Skeletal muscle tissue (tissue), 4 donors: ENCODE data around the gene PIGQ. TPM values are rescaled to one million over a fixed set of nuclear protein-coding genes. Genes with fewer than 3 reads are reported as not detected.
A peak's percentile ranks its signal among the peaks of the same experiment; 100 is the strongest.

Source experiments
- H3K27ac ChIP-seq: one replicate; pipeline ENCODE4 v1.7.0; 2013; ENCODE audit warnings: mild to moderate bottlenecking, low read depth, low read length, inconsistent platforms
- H3K27me3 ChIP-seq, 3 donors: one replicate each; pipeline ENCODE4 v1.7.0; 2013; ENCODE audit warnings: low read length in 3 of 3; ENCODE audit not compliant: control insufficient read depth in 3 of 3, insufficient read depth in 3 of 3
- H3K36me3 ChIP-seq, 3 donors: one replicate each; pipeline ENCODE4 v1.7.0; 2013; ENCODE audit warnings: low read length in 3 of 3; ENCODE audit not compliant: control insufficient read depth in 3 of 3, insufficient read depth in 3 of 3
- H3K4me1 ChIP-seq, 3 donors: one replicate each; pipeline ENCODE4 v1.7.0; 2013; ENCODE audit warnings: low read length in 3 of 3, mild to moderate bottlenecking in 3 of 3; ENCODE audit not compliant: control insufficient read depth in 3 of 3, insufficient read depth in 3 of 3
- H3K4me3 ChIP-seq, 3 donors: one replicate each; pipeline ENCODE4 v1.7.0; 2013; ENCODE audit warnings: low read length in 3 of 3
- H3K9ac ChIP-seq, 3 donors: one replicate each; pipeline ENCODE4 v1.7.0; 2013; ENCODE audit warnings: low read length in 3 of 3, mild to moderate bottlenecking in 3 of 3, moderate library complexity in 2 of 3, low read depth in 1 of 3
- H3K9me3 ChIP-seq, 3 donors: one replicate each; pipeline ENCODE4 v1.7.0; 2013; ENCODE audit warnings: low read length in 3 of 3; ENCODE audit not compliant: control insufficient read depth in 3 of 3
- total RNA-seq: library from RNA; depleted of rRNA; stranded (reverse); fragments of >200 nt; gene quantifications from one replicate; pipeline ENCODE4 v1.2.3, GENCODE V29; 2014
- donor health status: Osteomylitis.

Gene PIGQ
- total RNA-seq, result 11.0 TPM

DNA sequence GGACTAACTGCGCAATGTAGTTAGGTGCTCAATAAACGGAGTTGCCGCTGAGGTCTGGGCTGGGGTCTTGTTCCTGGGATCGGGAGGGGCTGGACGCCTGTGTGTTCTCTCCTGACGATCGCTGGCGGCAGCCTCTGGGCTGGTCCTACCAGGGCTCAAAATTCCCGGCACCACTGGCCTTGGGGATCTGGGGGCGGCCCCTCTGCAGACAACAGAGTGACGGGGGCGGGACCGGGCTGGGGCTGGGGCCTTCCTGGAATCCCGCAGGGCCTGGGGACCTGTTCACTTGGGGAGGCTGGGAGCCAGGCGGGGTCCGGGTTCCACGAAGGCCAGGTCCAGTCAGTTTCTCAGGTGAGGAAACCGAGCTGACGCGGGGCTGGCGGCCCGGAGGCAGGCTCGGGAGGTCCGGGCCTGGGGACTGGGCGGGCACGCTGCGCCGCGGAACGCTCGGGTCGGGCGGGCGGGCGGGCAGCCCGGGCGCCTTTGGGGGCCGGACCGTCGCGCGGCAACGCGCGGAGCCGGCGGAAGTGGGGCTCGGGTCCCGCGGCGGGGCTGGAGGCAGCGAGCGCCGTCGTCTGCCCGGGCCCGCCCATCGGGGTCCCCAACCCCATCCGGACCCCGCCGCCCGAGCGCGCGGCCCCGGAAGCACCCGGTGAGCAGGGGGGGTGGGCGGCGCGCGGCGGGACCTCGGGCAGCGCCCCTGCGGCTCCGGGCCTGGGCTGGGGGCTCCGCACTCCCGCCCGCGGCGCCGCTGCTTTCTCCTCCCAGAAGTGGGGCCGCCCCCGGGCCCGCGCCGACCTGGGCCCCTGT, at the start of gene PIGQ:
PIGQ (plus strand) TSS at position 524 of the 810 bp plus-strand sequence. CDS start 4,107 bp downstream, outside the sequence.
- Histone ChIP-seq H3K4me3 (peak within 1 kb of the TSS; percentile 78 to 87 (median 79)), H3K4me1 (peaks cover 25 to 38% (median 35%) of the 10 kb centered on the region in 3 donors), H3K9me3 (no peaks in the 10 kb centered on the region), H3K27me3 (no peaks in the 10 kb centered on the region), H3K36me3 (peaks cover 1 to 2% (median 1%) of the 10 kb centered on the region in 3 donors), H3K9ac (peak within 1 kb of the TSS; percentile 82 to 86 (median 83)), H3K27ac (peak within 1 kb of the TSS; percentile 56)

DNA sequence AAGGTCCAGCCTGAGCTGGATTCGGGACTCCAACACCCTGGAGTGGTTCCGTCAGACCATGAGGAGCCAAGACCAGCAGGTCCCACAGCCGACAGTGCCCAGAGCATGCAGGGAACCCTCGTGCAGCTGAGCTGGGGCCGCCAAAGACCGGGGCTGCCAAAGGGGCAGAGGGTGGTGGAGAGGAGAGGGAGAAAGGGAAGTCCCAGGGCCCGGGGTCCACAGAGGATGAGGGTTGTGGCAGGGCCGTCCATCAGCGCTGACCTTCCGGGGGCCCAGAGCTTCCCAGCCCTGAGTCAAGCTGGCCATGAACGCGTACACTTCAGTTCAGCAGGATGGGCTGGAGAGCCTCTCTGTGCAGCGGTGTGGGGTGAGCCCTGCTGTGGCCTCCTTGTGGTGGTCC, 48.9 kb upstream of the PIGQ start:
- Histone ChIP-seq H3K4me1 (peaks cover 14 to 26% (median 18%) of the 10 kb centered on the region in 3 donors), H3K36me3 (peaks cover 30 to 34% (median 32%) of the 10 kb centered on the region in 3 donors), H3K9me3 (no peaks in the 10 kb centered on the region), H3K27me3 (no peaks in the 10 kb centered on the region), H3K4me3 (no peak overlapping the region), H3K27ac (no peak overlapping the region), H3K9ac (no peak overlapping the region)

DNA sequence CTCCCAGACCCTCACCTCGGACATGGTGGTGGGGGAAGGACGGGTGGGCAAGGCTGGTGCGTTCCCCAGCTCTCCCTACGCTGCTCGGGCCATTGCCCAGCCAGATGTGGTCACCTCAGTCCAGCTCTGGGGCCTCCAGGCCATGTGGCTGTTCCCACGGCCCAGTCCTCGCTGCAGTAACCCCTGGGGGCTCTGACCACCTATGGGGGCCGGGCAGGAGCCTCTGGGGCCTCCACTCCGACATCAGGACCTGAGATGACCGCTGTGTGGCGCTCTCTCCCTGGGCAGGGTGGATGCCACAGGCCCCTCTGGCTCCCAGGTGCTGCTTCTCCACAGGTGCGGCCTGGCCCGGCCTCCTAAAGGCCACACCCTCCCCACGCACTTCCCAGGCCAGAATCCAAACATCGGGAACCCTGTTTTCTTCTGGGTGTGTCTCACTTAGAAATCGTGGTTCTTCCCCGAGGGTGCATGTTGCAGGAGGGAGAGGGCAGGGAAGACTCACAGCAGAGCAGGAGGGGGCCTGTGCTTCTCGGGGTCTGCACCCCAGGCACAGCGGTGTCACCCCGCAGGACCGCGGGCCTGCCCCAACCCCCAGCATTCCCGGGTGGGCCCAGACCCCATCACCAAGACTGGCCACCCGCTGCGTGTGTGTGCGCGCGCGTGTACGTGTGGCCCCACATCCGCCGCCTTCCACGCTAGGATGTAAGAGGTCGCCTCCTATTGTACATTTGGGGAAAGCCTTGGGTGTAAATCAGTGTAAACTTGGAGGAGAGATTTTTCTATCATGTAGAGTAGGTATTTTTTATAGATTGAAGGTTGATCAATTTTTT, 48.2 kb upstream of the PIGQ start:
- Histone ChIP-seq H3K9me3 (no peaks in the 10 kb centered on the region), H3K4me3 (no peak overlapping the region), H3K27ac (no peak overlapping the region), H3K9ac (no peak overlapping the region), H3K36me3 (peaks cover 25 to 29% (median 27%) of the 10 kb centered on the region in 3 donors), H3K4me1 (peaks cover 21 to 34% (median 25%) of the 10 kb centered on the region in 3 donors), H3K27me3 (no peaks in the 10 kb centered on the region)

DNA sequence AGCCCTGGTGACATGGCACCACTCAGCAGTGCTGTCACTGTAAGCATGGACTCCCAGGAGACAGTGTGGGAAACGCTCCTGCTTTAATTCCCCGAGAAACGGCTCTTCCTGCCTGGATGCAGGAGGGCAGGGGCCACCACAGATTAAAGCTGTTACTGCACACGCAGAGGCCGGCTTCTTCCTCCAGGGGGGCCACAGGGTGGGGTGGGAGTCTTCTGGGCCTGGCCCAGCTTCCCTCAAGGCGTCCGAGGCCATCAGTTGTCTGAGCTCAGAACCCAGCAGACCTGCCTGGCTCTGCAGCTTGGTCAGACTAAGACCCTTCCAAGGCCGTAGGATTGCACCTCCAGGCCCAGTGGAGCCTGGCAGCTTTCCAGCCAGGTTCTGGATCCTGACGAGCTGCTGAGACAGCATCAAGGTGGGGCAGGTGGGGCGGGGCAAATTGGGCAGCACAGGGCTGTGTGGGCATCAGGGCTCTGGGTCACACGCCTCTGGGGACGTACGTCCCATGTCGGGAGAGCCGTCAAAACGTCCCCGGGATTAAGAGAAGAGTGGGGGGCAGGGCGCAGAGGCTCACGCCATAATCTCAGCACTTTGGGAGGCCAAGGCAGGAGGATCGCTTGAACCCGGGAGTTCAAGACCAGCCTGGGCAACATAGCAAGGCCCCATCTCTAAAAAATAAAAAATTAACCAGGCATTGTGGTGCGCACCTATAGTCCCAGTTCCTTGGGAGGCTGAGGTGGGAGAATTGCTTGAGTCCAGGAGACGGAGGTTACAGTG, 47.3 kb upstream of the PIGQ start:
- H3K4me1 ChIP-seq, result peaks cover 23 to 39% (median 28%) of the 10 kb centered on the region in 3 donors
- no peaks in the 10 kb centered on the region for H3K9me3 ChIP-seq
- H3K4me3 ChIP-seq, result no peak overlapping the region
- H3K27me3 ChIP-seq, result no peaks in the 10 kb centered on the region
- H3K36me3 ChIP-seq, result peaks cover 25 to 26% (median 25%) of the 10 kb centered on the region in 3 donors
- no peak overlapping the region for H3K27ac ChIP-seq
- no peak overlapping the region for H3K9ac ChIP-seq

DNA sequence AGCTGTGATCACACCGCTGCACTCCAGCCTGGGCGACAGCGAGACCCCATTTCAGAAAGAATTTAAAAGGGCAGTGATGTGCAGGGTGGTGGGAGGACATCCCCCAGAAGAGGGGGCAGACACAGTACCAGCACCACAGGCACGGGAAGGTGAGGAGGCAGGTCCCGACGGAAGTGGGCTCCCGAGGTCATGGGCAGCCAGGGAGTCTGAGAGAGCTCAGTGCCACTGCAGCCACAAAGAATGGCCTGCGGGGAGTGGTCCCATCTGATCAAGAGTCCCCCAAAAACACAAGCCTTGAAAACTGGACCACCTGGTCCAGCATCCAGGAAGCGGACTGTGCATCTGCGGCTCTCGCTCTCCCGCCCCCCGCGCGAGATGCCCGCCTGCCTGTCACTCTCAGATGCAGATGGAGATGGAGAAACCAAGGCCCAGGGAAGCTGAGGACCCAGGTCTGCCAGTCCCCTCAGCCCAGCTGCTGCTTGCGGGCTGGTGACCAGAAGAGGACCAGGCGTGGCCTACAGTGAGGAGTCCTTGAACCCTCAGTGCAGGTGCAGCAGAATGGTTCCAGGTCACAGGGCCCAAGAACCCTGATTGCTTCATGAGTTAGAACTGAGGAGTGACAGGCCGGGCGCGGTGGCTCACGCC, 46.5 kb upstream of the PIGQ start:
- no peak overlapping the region for H3K9ac ChIP-seq
- no peaks in the 10 kb centered on the region for H3K27me3 ChIP-seq

DNA sequence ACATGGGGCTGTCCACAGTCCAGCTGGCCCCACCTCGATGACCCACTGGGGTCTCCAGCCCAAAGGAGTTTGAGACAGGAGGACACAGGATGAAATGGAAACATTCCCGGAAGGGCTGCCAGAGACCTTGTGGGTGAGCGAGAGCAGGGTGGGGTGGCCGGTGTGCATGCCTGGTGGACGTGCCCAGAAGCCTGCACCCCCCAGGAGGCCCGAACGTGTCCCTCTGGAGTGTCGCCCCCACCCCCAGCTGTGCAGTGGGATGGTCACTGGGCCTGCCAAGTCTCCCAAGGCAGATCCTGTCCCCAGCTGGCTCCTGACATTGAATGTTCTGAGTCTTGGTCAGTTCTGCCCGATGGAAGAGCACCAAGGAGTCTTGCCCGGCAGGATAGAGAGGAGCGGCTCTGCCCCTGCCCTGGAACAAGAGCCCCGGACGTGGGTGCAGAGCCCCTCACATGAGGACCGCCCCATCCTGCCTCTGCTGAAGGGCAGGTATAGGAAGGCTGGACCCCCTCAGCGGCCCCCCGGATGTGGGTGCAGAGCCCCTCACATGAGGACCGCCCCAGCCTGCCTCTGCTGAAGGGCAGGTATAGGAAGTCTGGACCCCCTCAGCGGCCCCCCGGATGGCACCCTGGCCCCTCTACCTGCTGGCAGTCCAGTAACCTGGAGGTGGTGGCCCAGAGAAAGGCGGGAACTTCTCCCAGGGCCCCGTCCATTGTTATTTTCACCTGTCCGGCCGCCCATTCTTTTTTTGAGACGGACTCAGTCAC, 45.3 kb upstream of the PIGQ start:
- peaks cover 18 to 19% (median 18%) of the 10 kb centered on the region in 3 donors for H3K36me3 ChIP-seq
- no peak overlapping the region for H3K27ac ChIP-seq
- no peaks in the 10 kb centered on the region for H3K27me3 ChIP-seq
- H3K4me1 ChIP-seq, result peaks cover 31 to 44% (median 35%) of the 10 kb centered on the region in 3 donors
- peak overlapping the region in 1 of 3 donors; percentile 16 for H3K9ac ChIP-seq
- no peak overlapping the region for H3K4me3 ChIP-seq
- no peaks in the 10 kb centered on the region for H3K9me3 ChIP-seq

More for the DNA sequence above, 46.5 kb upstream of the PIGQ start:
- Histone ChIP-seq H3K9me3 (no peaks in the 10 kb centered on the region), H3K4me3 (no peak overlapping the region), H3K27ac (no peak overlapping the region), H3K36me3 (peaks cover 25 to 26% (median 25%) of the 10 kb centered on the region in 3 donors), H3K4me1 (peaks cover 23 to 40% (median 28%) of the 10 kb centered on the region in 3 donors)

DNA sequence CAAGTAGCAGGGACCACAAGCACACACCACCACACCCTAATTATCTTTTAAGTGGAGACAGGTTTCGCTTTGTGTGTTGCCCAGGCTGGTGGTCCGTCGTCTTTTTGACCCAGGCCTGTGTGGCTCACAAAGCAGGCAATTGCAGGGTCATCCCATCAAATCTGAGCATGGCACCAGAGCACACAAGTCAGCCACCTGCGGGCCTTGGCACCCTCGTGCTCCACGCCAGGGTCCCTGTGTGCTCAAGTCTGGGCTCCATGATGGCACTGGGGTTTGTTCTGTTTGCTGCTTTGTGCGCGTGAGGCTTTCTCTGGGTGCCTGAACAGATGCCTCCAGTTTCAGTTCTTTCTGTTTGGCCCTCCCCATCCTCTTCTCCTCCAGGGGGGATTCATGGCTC, 44.6 kb upstream of the PIGQ start:
- no peaks in the 10 kb centered on the region for H3K9me3 ChIP-seq
- peak overlapping the region in 2 of 3 donors; percentile 93 to 96 for H3K9ac ChIP-seq
- H3K36me3 ChIP-seq, result peaks cover 12 to 17% (median 15%) of the 10 kb centered on the region in 3 donors
- H3K4me3 ChIP-seq, result no peak overlapping the region
- H3K27me3 ChIP-seq, result no peaks in the 10 kb centered on the region
- no peak overlapping the region for H3K27ac ChIP-seq
- peaks cover 37 to 51% (median 41%) of the 10 kb centered on the region in 3 donors for H3K4me1 ChIP-seq

DNA sequence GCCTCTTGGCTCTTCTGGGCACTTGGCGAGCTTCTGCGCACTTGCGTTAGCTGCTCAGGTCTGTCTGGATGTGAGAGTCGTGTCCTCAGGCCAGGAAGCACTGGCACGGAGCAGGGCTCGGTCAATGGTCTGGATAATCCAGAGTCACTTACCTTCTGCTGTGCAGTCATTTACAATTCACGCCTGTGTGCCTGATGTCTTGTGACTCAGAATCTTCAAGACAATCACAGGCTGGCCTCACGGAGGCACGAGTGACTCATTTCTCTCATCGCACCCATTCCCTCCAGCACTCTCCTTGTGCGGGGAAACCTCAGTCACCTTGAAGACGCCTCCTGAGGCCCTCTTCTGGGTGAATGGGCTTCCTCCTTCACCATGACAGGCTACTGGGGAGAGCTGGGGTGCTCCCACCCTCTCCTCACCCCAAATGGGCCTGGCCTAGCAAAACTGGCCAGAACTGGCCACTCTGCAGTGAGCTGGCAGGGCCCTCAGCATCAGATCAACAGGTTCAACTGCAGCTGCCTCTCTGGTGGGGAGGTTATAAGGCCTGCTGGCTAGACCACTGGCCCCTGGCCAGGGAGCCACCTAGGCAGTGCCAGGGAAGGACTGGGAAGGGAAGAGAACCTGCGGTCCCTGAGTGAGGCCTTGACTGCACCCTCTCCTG, 44.1 kb upstream of the PIGQ start:
- Histone ChIP-seq H3K4me3 (peak overlapping the region; percentile 79 to 87 (median 86)), H3K9me3 (no peaks in the 10 kb centered on the region), H3K9ac (peak overlapping the region; percentile 86 to 96 (median 93)), H3K4me1 (peaks cover 38 to 55% (median 44%) of the 10 kb centered on the region in 3 donors), H3K36me3 (peaks cover 7 to 12% (median 10%) of the 10 kb centered on the region in 3 donors), H3K27ac (no peak overlapping the region), H3K27me3 (no peaks in the 10 kb centered on the region)
